DMS53 treated with DMSO at 0.1 percent for 48 hours (cell line): ENCODE measurements around the gene SLC1A6.
"Not testable (repeated sequence)": the region's sequence is repeated elsewhere in the genome, so short reads cannot be mapped to it uniquely, and the experiment has no call there.

Experiments
- DNase-seq: peaks from one replicate; lab custom pipeline; 2025; ENCODE audit not compliant: unreplicated experiment; lab: John Stamatoyannopoulos, UW

SLC1A6 gene

DNA sequence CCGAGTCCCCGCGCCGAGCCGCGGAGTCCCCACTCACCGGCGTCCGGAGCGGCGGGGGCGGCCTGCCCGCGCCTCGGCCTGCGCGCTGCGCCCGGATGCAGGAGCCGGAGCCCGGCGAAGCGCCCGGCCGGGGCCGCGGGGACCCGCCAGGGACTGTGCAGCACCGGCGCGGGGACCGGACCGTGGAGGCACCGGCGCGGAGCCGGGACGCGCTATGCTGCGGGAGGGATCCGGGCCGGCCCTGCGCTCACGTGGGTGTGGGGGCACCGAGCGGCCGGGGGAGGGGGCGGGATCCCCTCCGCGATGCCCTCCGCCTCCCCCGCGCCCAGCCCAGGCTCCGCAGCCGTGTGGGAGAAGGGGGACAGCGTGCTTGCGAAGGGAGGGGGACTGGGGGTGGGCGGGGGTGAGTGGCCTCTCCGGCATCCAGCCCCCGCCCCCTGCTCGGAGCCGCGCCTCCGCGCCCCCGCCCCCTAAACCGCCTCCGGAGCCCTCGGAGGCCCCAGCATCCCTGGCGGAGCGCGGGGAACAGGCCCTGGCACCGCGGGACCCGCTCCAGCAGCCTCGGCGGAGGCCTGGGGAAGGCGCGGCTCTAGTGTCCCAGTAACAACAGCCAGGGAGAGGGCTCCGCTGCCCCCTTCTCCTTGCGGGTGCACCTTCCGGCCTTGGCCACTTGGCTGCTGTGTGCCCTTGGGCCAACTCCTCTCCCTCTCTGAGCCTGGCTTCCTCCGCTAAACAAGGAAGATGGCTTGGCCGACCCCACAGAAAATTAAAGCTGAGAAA, at the start of gene SLC1A6:
SLC1A6 (minus strand) TSS at position 389 of the 780 bp plus-strand sequence. CDS start 6,954 bp downstream, outside the sequence.
- no peak for DNase-seq

- DNase-seq, result no peak
Measured at GRCh38 chr19:15028490-15028889, 48.8 kb upstream of the SLC1A6 start.

- no peak for DNase-seq
Measured at GRCh38 chr19:15025217-15025616, 45.6 kb upstream of the SLC1A6 start.

- DNase-seq, result no peak
Measured at GRCh38 chr19:15022752-15023151, 43.1 kb upstream of the SLC1A6 start.

DNA sequence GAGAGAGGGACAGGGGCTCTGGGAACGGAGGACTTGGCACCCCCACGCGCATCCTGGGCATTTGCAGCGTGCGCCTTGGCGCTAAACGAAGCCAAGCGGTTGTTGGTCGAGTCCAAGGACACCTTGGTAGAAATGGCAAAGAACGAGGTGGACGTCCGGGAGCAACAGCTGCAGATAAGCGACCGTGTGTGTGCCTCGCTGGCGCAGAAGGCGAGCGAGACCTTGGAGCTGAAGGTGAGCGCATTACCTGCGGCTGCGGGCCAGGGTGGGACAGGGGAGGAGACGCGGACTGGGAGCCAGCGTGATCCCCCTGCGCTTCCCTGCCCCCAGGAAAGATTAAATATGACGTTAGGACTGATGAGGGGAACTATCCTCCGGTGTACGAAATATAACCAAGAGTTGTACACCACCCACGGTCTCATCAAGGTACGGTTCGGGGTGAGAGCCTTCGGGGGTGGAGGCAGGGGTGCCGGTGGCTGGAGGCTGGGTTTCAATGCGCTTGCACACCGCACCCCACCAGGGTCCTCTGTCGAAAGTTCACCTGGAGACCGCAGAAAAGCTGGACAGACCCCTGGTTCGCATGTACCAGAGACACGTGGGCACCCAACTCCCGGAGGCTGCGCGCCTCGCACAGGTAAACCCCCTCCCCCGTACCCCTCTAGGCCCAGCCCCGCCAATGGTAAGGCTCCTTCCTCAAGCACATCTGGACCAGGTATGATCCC, 41.8 kb upstream of the SLC1A6 start:
- no peak for DNase-seq

DNA sequence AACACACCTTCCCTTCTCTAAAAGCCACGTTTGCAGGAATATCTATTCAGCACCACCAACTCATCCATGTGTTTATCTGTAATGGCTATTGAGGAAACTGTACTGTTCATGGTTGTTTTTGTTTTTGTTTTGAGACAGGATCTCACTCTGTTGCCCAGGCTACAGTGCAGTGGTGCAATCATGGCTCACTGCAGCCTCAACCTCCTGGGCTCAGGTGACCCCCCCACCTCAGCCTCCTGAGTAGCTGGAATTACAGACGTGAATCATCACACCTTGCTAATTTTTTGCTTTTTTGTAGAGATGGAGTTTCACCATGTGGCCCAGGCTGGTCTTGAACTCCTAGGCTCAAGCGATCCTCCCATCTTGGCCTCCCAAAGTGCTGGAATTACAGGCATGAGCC, 39.2 kb upstream of the SLC1A6 start:
- not testable (repeated sequence) for DNase-seq

DNA sequence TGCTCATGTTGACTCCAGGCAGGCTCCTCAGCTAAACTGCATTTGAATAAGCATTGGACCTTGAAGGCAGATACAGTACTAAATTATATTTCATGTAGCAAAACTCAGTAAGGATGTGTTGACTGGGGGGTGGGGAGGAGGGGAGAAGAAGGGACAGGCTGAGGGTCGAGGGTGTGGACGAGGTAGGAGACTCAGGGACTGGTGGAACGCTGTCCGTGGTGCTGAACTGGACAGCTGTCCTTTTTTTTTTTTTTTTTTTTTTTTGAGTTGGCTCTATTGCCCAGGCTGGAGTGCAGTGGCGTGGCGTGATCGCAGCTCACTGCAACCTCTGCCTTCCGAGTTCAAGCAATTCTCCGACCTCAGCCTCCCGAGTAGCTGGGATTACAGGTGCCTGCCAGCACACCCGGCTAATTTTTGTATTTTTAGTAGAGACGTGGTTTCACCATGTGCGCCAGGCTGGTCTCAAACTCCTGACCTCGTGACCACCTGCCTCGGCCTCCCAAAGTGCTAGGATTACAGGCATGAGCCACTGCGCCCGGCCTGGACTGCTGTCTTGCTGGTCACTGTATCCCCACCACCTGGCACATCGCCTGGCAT, 36.4 kb upstream of the SLC1A6 start:
- no peak for DNase-seq

- DNase-seq, result no peak
Measured at GRCh38 chr19:15014579-15014978, 34.9 kb upstream of the SLC1A6 start.

DNA sequence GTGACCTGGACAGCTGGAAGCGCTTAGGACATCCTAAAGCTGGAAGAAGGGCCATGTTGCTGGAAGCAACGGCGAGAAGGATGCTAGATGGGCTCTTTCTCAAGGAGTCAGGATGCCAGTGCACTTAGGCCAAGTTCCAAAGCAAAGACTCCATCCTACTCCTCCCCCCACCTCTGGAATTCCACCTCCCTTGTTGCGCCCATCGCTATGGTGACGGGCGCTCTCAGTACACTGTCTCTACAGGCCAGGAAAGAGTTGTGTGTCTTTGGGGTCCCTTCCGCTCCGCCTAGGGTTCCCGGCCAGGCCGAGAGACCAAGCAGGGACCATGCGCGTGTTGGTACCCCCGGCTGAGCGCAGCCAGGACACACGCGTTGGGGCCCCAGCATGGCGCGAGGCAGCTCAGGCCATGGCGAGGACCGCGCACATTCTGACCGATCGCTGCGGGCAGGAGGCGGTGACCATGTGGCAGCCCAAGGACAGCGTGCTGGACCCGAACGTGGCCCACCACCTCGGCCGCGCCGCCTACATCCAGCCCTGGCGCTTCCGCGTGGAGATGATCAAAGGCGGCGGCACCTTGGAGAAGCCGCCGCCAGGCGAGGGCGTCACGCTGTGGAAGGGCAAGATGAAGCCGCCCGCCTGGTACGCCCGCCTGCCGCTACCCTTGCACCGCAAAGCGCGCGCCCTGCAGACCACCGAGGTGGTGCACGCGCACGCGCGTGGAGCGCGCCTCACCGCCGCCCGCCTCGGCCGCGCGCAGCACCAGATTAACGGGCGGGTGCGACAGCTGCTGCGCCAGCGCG, 31.0 kb upstream of the SLC1A6 start:
- no peak for DNase-seq

GRCh38 chr19:15008308-15008707, 28.6 kb upstream of the SLC1A6 start:
- DNase-seq, result no peak

DNA sequence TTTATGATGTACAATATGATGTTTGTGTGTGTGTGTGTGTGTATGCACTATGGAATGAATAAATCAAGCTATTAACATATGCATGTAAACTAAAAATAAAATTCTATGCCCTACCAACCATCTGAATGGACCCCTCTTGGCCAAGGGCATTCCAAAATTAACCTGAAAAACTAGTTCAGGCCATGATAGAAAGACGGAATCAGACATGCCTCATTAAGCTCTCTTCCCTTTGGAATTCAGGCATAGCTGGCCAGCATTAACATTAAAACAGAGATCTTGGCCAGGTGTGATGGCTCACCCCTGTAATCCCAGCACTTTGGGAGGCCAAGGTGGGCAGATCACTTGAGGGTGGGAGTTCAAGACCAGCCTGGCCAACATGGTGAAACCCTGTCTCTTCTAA, 18.3 kb upstream of the SLC1A6 start:
- no peak for DNase-seq

DNA sequence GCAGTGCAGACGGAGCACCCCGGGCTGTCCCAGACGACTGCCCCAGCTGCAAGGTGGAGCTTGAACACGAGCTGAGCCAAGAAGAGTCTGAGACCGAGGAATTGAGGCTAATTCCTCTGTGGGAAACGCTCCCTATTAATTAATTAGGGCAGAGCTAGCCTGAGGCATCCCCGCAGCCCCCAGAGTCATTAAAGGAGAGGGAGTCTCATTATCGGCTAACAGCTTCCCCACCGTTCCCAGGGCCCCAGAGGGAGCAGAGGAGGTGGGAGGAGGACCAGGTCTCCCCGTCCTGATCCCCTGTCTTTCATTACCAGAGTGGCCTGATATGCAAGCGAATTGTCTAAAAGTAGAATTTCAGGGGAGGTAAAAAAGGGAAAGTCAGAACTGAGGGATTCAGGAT, 13.1 kb upstream of the SLC1A6 start:
- no peak for DNase-seq

GRCh38 chr19:14985133-14985532, 5.5 kb upstream of the SLC1A6 start:
- no peak for DNase-seq

- no peak for DNase-seq
Measured at GRCh38 chr19:14978161-14978776, 1.4 kb downstream of the SLC1A6 start.

- DNase-seq, result no peak
Measured at GRCh38 chr19:14977128-14977527, 2.5 kb downstream of the SLC1A6 start.

DNA sequence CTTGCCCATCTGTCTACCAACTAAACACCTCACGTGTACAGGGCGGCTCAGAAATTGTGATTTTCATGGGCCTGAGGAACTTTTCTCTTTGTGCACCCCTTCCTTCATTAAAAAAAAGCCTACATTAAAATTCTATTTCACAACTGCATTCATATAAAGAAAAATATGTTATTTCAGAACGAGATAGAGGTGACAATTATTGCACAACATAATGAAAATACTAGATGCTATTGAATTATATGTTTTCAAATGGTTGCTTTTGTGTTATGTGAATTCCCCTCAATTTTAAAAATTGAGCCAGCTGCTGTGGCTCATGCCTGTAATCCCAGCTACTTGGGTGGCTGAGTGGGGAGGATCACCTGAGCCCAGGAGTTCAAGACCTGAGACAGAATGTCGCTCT, 5.2 kb downstream of the SLC1A6 start:
- no peak for DNase-seq

- DNase-seq, result no peak
Measured at GRCh38 chr19:14972676-14973075, 7.0 kb downstream of the SLC1A6 start.

DNA sequence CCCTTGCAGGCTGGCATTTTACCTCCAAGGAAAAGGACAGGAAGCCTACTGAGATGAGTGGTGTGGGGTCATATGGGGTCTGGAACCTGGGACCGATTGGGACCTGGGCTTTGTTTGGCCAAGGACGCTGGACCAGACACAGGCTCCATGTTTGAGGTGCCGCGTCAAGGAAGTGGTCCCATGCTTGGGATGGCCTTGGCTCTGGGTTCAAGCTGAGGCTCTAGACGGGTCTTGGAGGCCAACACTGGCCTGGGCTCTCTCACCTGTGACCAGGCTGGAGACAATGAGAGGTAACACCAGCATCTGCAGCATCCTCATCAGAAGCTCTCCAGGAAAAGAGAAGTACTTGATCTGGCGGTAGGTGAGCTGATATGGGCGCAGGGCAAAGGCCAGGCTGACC, 8.2 kb downstream of the SLC1A6 start:
- DNase-seq, result no peak

- no peak for DNase-seq
Measured at GRCh38 chr19:14968247-14968646, 11.4 kb downstream of the SLC1A6 start.

DNA sequence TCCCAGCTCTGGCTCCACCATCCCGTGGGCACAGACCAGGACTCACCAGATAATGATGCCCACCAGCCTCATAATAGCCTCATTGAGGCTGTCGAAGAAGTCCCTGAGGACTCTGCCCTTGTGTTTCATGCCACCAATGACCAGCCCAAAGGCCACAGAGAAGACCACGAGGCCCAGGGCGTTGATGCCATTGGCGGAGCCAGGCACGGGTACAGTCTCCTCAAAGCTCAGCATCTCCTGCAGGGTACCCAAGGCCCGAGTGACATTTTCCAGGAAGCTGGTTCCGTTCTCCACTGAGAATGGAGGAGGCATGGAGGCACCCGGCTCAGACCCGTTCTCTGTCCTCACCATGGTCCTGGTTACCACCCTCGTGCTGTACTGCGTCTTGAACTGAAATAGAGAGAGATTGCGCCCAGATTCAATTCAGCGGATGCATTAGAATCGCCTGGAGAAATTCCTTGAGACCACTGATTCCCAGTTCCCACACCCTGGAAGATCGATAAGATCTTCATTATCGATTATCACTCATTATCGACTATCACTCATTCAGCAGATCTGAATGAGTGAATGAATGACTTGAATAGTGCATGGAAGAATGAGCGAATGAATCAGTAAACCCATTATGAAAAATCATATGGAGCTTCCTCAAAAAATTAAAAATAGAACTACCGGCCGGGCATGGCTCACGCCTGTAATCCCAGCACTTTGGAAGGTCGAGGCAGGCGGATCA, 17.5 kb downstream of the SLC1A6 start:
- DNase-seq, result no peak
